Neuronal stem cell (in vitro differentiated cells): ENCODE results near the gene KCNAB1.

Experiments
- DNase-seq: peaks from one replicate; pipeline ENCODE4 v3.0.0-alpha.2; 2013; ENCODE audit warnings: low spot score
- H2AFZ ChIP-seq: one replicate; pipeline ENCODE4 v1.6.1; 2013; ENCODE audit warnings: mild to moderate bottlenecking, low read length, inconsistent platforms
- H2AK5ac ChIP-seq: 2 replicates; pipeline ENCODE4 v1.6.1; 2013; ENCODE audit warnings: low read depth, mild to moderate bottlenecking, inconsistent platforms, low read length, moderate library complexity, mixed read lengths
- H2BK120ac ChIP-seq: 2 replicates; pipeline ENCODE4 v1.6.1; 2013; ENCODE audit warnings: low read depth, mild to moderate bottlenecking, inconsistent platforms, low read length, moderate library complexity, mixed read lengths
- H2BK12ac ChIP-seq: one replicate; pipeline ENCODE4 v1.6.1; 2013; ENCODE audit warnings: low read length, inconsistent platforms
- H2BK15ac ChIP-seq: 2 replicates; pipeline ENCODE4 v1.6.1; 2013; ENCODE audit warnings: mild to moderate bottlenecking, low read length, inconsistent platforms, mixed read lengths
- H2BK5ac ChIP-seq: one replicate; pipeline ENCODE4 v1.6.1; 2013; ENCODE audit warnings: inconsistent platforms, mild to moderate bottlenecking, low read length, moderate library complexity
- H3K14ac ChIP-seq: one replicate; pipeline ENCODE4 v1.6.1; 2013; ENCODE audit warnings: low read length, inconsistent platforms
- H3K18ac ChIP-seq: 2 replicates; pipeline ENCODE4 v1.6.1; 2013; ENCODE audit warnings: low read length, inconsistent platforms
- H3K23ac ChIP-seq: 2 replicates; pipeline ENCODE4 v1.6.1; 2013; ENCODE audit warnings: low read depth, mild to moderate bottlenecking, mixed read lengths, low read length, inconsistent platforms; ENCODE audit not compliant: poor library complexity
- H3K27ac ChIP-seq: replicated peaks from 3 replicates; pipeline ENCODE4 v1.5.1; 2013; ENCODE audit warnings: low read length, inconsistent platforms
- H3K27me3 ChIP-seq, 3 experiments: 2 replicates each; pipeline ENCODE4 v1.6.1; 2013; ENCODE audit warnings: low read length in 3 of 3, mild to moderate bottlenecking in 2 of 3, inconsistent platforms in 1 of 3, low read depth in 1 of 3, mixed read lengths in 1 of 3, moderate library complexity in 1 of 3; ENCODE audit not compliant: control insufficient read depth in 3 of 3, insufficient read depth in 3 of 3
- H3K36me3 ChIP-seq, 2 donors: replicated peaks in 1 of 2; 2 replicates each; pipeline ENCODE4 v1.6.1; 2013; ENCODE audit warnings: low read length in 2 of 2; ENCODE audit not compliant: control insufficient read depth in 2 of 2, insufficient read depth in 2 of 2
- H3K4ac ChIP-seq: 2 replicates; pipeline ENCODE4 v1.6.1; 2013; ENCODE audit warnings: inconsistent platforms, mild to moderate bottlenecking, low read length, moderate library complexity
- H3K4me1 ChIP-seq, 2 donors: 1 replicate in 1 of 2; 2 replicates in 1 of 2; pipeline ENCODE4 v1.6.1; 2013; ENCODE audit warnings: low read length in 2 of 2, low read depth in 1 of 2; ENCODE audit not compliant: control insufficient read depth in 2 of 2, insufficient read depth in 1 of 2
- H3K4me2 ChIP-seq: one replicate; pipeline ENCODE4 v1.6.1; 2013; ENCODE audit warnings: mild to moderate bottlenecking, low read length, inconsistent platforms; ENCODE audit not compliant: insufficient read depth, poor library complexity, severe bottlenecking
- H3K4me3 ChIP-seq, 2 donors: 2 replicates each; pipeline ENCODE4 v1.5.1; 2013; ENCODE audit warnings: low read length in 2 of 2, mild to moderate bottlenecking in 2 of 2, inconsistent platforms in 1 of 2, moderate library complexity in 1 of 2
- H3K79me1 ChIP-seq: one replicate; pipeline ENCODE4 v1.6.1; 2013; ENCODE audit warnings: low read depth, mild to moderate bottlenecking, inconsistent platforms, low read length, moderate library complexity
- H3K9ac ChIP-seq: one replicate; pipeline ENCODE4 v1.6.1; 2013; ENCODE audit warnings: mild to moderate bottlenecking, low read depth, low read length, inconsistent platforms; ENCODE audit not compliant: poor library complexity
- H3K9me3 ChIP-seq, 2 donors: replicated peaks in 1 of 2; 2 replicates each; pipeline versions ENCODE3 to v1.6.1; 2013; ENCODE audit warnings: low read length in 2 of 2, mild to moderate bottlenecking in 2 of 2, inconsistent platforms in 1 of 2, low read depth in 1 of 2, mixed read lengths in 1 of 2, moderate library complexity in 1 of 2; ENCODE audit not compliant: control insufficient read depth in 2 of 2, insufficient read depth in 1 of 2
- H4K8ac ChIP-seq: one replicate; pipeline ENCODE4 v1.6.1; 2013; ENCODE audit warnings: low read depth, mild to moderate bottlenecking, inconsistent platforms, low read length, moderate library complexity
- H4K91ac ChIP-seq: one replicate; pipeline ENCODE4 v1.6.1; 2013; ENCODE audit warnings: low read length, low read depth, mild to moderate bottlenecking, inconsistent platforms; ENCODE audit not compliant: poor library complexity
- WGBS, 2 donors: extraction: QIAGEN DNeasy Blood & Tissue Kit; methylation state at CpG; one replicate each; pipeline ENCODE4 v1.1.7; 2013; ENCODE audit warnings: missing lambda C conversion rate in 2 of 2, mixed read lengths in 1 of 2; ENCODE audit not compliant: insufficient read length in 2 of 2, insufficient replicate concordance in 1 of 2; ENCODE audit errors: extremely low coverage in 2 of 2; 5-methylcytosine and 5-hydroxymethylcytosine counted together

The KCNAB1 gene

DNA sequence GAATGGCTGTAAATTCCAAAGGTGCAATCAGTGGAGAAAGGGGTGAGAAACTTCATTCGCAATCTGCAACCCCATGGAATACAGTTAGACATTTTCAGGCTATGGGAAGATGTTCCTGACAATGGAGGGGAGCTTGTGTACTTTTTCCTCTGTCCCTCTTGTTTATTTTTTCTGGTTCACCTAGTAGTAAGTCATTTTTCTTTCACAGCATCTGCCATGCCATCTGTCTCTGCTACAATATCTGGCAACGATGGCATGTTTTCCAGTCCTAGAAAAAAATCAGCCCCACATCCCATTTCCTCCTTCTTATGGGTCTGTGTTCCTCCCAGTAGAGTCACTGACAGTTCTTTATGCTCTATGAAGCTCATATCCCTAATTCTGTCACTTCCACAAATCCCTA lies 358.5 kb downstream of the KCNAB1 start:
- Histone ChIP-seq H3K9ac (no peak overlapping the region), H3K27me3 (no peaks in the 10 kb centered on the region), H3K9me3 (no peaks in the 10 kb centered on the region), H3K14ac (no peak overlapping the region), H3K4me3 (no peak overlapping the region), H2BK120ac (no peak overlapping the region), H2BK15ac (no peak overlapping the region), H3K36me3 (no peaks in the 10 kb centered on the region), H3K4ac (no peak overlapping the region), H3K18ac (no peak overlapping the region), H2BK5ac (no peak overlapping the region), H2AK5ac (no peak overlapping the region), H3K79me1 (no peaks in the 10 kb centered on the region), H2BK12ac (no peak overlapping the region), H2AFZ (no peak overlapping the region), H3K4me2 (no peak overlapping the region), H4K91ac (no peak overlapping the region), H3K23ac (no peak overlapping the region), H3K4me1 (peaks cover 2 to 7% of the 10 kb centered on the region in 2 donors), H4K8ac (no peak overlapping the region), H3K27ac (no peak overlapping the region)
- WGBS, 2 donors = no CpG with 5 or more reads among the region's 2 CpGs
- DNase-seq = no peak

GRCh38 chr3:156479604-156480003 lies 359.2 kb downstream of the KCNAB1 start:
- Histone ChIP-seq H3K14ac (no peak overlapping the region), H3K79me1 (no peaks in the 10 kb centered on the region), H3K4me3 (no peak overlapping the region), H2BK5ac (no peak overlapping the region), H3K27me3 (no peaks in the 10 kb centered on the region), H3K4me1 (peaks cover 2 to 15% of the 10 kb centered on the region in 2 donors), H3K36me3 (no peaks in the 10 kb centered on the region), H2BK12ac (no peak overlapping the region), H3K18ac (no peak overlapping the region), H4K91ac (no peak overlapping the region), H3K9me3 (no peaks in the 10 kb centered on the region), H2AFZ (no peak overlapping the region), H3K9ac (no peak overlapping the region), H2BK15ac (no peak overlapping the region), H3K4me2 (no peak overlapping the region), H3K23ac (no peak overlapping the region), H2AK5ac (no peak overlapping the region), H4K8ac (no peak overlapping the region), H2BK120ac (no peak overlapping the region), H3K27ac (no peak overlapping the region), H3K4ac (no peak overlapping the region)
- no CpG with 5 or more reads among the region's 1 CpG for WGBS, 2 donors
- no peak for DNase-seq

GRCh38 chr3:156480949-156481348 lies 360.6 kb downstream of the KCNAB1 start:
- Histone ChIP-seq H3K36me3 (no peaks in the 10 kb centered on the region), H3K4me2 (no peak overlapping the region), H3K9ac (no peak overlapping the region), H3K9me3 (no peaks in the 10 kb centered on the region), H3K4me3 (no peak overlapping the region), H2AFZ (no peak overlapping the region), H2BK5ac (no peak overlapping the region), H3K27me3 (no peaks in the 10 kb centered on the region), H2AK5ac (no peak overlapping the region), H3K4ac (no peak overlapping the region), H3K14ac (no peak overlapping the region), H2BK15ac (no peak overlapping the region), H3K4me1 (peaks cover 2 to 16% of the 10 kb centered on the region in 2 donors), H3K23ac (no peak overlapping the region), H2BK120ac (no peak overlapping the region), H3K27ac (no peak overlapping the region), H2BK12ac (no peak overlapping the region), H4K8ac (no peak overlapping the region), H4K91ac (no peak overlapping the region), H3K79me1 (no peaks in the 10 kb centered on the region), H3K18ac (no peak overlapping the region)
- DNase-seq = no peak
- WGBS, 2 donors = no CpG with 5 or more reads among the region's 2 CpGs

GRCh38 chr3:156483002-156483401 lies 362.6 kb downstream of the KCNAB1 start:
- H3K4ac ChIP-seq = no peak overlapping the region
- H2BK5ac ChIP-seq = no peak overlapping the region
- no peak overlapping the region for H3K4me2 ChIP-seq
- H3K4me3 ChIP-seq = no peak overlapping the region
- no peak overlapping the region for H3K23ac ChIP-seq
- peaks cover 0 to 10% of the 10 kb centered on the region in 2 donors for H3K4me1 ChIP-seq
- H2BK15ac ChIP-seq = no peak overlapping the region
- H3K9ac ChIP-seq = no peak overlapping the region
- H3K9me3 ChIP-seq = no peaks in the 10 kb centered on the region
- H2BK12ac ChIP-seq = no peak overlapping the region
- DNase-seq = no peak
- no peak overlapping the region for H4K8ac ChIP-seq
- H4K91ac ChIP-seq = no peak overlapping the region
- H3K27me3 ChIP-seq = no peaks in the 10 kb centered on the region
- no peak overlapping the region for H2AK5ac ChIP-seq
- no peak overlapping the region for H3K18ac ChIP-seq
- H3K14ac ChIP-seq = no peak overlapping the region
- no peak overlapping the region for H2BK120ac ChIP-seq
- H2AFZ ChIP-seq = no peak overlapping the region
- H3K36me3 ChIP-seq = no peaks in the 10 kb centered on the region
- no peak overlapping the region for H3K27ac ChIP-seq
- H3K79me1 ChIP-seq = no peaks in the 10 kb centered on the region
- WGBS, 2 donors = no CpG with 5 or more reads among the region's 3 CpGs
